ENCODE results near the gene RAD51D.
"Not testable (repeated sequence)": the region's sequence is repeated elsewhere in the genome, so short reads cannot be mapped to it uniquely, and the experiment has no call there.

The RAD51D gene

GRCh38 chr17:35119370-35120165, at the start of gene RAD51D:
RAD51D (minus strand) TSS chr17:35119860; CDS start chr17:35119613, 247 bp downstream.
- DNase-seq (ENCODE audit: low spot score), result peak; percentile 74

- DNase-seq (ENCODE audit: low spot score), result no peak
Observed at GRCh38 chr17:35167666-35168065, 48.0 kb upstream of the RAD51D start.

DNA sequence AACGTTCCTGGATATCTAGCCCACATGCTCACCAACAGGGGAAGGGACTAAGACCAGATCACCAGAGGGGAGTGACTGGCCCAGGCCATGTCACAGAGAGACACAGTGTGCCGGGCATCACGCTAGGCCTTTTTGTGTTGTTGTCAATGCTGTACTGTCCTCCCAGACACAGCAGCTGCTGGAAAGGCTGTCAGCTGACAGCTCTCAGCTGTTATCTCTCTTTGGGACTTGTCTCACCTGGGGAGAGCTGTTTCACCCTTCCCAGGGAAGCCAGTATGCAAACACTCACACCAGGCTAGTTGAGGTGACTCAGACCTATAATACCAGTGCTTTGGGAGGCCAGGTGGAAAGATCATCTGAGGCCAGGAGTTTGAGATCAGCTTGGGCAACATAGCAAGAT, 47.4 kb upstream of the RAD51D start:
- peak; percentile 68 for DNase-seq (ENCODE audit: low spot score)

DNA sequence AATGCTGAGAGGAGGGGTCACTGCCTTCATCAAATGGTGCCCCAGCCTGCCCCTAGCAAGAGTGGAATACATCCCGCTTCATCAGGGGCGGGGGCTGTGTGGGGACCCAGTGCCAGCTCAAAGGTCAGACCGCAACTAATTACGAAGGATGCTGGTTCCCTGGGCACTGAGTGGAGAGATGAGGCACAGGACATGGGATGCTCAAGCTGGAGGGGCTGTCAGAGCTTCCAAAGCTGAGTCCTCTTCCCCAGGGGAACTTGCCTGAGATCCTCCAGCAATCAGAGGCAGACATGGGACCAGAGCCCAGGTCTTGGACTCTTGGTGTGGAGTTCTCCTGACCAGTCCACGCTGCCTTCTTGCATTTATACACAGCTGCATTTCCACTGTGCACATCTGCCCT, 46.9 kb upstream of the RAD51D start:
- DNase-seq (ENCODE audit: low spot score), result no peak

- DNase-seq (ENCODE audit: low spot score), result no peak
Observed at GRCh38 chr17:35164716-35165115, 45.1 kb upstream of the RAD51D start.

DNA sequence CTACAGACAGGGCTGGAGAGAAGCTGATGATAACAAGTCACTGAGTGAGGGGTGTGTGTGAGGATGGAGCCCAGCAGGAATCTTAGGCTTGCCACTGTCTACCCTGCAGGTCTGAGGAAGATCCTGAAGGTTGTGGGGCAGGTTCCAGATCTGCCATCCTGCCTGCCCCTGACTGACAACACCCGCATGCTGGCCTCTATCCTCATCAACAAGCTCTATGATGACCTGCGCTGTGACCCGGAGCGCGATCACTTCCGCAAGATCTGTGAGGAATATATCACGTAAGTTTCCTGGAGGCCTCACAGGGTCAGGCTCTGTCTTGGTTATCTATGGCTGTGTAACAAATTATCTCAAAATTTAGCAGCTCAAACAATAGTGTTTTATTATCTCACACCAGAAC, 44.2 kb upstream of the RAD51D start:
- no peak for DNase-seq (ENCODE audit: low spot score)

GRCh38 chr17:35162755-35163154, 43.1 kb upstream of the RAD51D start:
- DNase-seq (ENCODE audit: low spot score), result no peak

- no peak for DNase-seq (ENCODE audit: low spot score)
Observed at GRCh38 chr17:35161281-35161761, 41.7 kb upstream of the RAD51D start.

DNA sequence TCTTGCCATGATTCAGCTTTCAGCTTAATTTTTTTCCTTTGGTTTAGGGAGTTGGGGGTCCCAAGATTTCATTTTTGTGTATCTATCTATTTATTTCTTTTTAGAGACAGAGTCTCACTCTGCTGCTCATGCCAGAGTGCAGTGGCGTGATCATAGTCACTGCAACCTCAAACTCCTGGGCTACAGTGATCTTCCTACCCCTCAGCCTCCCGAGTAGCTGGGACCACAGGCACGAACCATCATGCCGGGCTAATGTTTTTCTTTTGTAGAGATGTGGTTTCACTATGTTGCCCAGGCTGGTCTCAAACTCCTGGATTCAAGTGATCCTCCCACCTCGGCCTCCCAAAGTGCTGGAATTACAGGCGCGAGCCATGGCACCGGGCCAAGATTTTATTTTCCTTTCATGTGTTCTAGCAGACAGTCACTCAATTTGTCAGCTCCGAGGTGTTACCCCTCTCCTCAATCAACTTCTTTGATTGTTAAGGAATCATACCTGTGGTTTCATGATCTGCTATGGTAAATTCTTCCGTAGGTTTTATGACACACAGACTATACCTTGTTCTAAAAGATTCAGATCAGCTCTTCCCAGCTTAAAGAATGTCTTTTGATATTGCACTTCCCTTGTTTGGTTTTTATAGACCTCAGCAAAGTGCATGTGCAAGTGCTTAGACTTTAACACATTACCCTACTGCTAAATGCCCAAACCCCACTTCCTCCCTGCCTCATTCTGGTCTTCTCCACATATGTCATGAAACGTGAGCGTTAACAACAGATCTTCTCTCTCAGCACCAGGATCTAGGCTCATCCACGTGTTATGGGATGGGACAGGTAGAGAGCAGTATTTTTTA, 40.9 kb upstream of the RAD51D start:
- no peak for DNase-seq (ENCODE audit: low spot score)

GRCh38 chr17:35159940-35160339, 40.3 kb upstream of the RAD51D start:
- DNase-seq (ENCODE audit: low spot score), result no peak

DNA sequence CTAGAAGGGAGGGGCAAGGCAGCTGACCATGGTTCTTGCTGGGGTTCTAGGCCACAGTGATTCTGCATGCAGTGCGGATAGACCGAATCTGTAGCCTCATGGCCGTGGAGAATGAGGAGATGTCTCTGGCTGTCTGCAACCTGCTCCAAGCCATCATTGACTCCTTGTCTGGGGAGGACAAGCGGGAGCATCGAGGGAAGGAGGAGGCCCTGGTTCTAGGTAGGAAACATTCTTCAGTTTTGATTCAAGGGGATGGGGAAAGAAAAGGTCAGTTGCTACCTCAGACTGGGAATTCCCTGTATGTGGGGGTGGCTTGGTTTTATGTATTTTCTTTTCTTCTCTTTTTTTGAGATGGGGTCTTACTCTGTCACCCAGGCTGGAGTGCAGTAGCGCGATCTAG, 35.6 kb upstream of the RAD51D start:
- no peak for DNase-seq (ENCODE audit: low spot score)

GRCh38 chr17:35154196-35155165, 34.8 kb upstream of the RAD51D start:
- no peak for DNase-seq (ENCODE audit: low spot score)

DNA sequence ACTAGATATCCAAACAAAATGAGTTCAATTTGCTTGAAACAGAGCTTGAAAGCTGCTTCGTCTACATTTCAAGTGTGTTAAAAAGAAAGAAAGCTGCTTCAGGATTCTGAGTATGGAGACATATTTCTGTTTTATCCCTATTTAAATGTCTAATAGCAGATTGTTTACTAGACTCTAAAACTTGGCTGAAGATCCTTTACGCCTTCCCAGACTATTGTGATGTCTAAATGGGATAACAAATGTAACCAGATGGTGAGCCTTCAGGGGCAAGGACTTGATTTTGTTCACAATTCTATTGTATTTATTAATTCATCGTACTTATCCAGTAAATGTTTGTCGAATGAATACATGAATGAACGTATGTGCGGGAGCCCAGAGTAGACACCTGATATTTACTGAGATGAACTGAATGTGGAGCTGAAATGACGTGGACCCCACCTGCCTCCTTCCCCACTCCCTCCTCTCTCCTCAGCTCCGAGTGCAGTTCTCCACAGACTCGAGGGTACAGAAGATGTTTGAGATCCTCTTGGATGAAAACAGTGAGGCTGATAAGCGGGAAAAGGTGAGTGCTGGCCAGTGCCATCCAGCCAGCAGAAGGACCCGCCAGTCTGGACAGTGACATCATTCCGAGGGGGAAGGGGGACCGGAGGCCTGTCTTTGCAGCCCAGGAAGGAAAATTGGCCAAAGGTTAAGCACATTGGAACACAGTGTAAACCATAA, 32.9 kb upstream of the RAD51D start:
- peak; percentile 21 for DNase-seq (ENCODE audit: low spot score)

GRCh38 chr17:35151080-35151479, 31.4 kb upstream of the RAD51D start:
- DNase-seq (ENCODE audit: low spot score), result not testable (repeated sequence)

- no peak for DNase-seq (ENCODE audit: low spot score)
Observed at GRCh38 chr17:35149941-35150340, 30.3 kb upstream of the RAD51D start.

DNA sequence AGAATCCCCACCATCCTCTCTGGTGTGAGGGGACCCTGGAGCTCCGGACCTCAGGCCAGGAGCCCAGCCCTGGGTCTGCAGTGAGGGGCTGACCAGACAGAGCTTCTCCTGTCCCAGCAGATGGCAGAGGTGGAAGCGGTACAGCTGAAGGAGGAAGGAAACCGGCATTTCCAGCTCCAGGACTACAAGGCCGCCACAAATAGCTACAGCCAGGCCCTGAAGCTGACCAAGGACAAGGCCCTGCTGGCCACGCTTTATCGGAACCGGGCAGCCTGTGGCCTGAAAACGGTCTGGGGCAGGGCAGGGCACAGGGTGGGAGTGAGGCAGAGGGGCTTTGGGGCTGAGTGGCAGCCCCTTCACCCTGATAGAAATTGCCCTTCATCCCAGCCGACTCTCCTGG, 28.5 kb upstream of the RAD51D start:
- no peak for DNase-seq (ENCODE audit: low spot score)

GRCh38 chr17:35147375-35147905, 27.8 kb upstream of the RAD51D start, which contains the start of gene UNC45B:
UNC45B (plus strand) TSS chr17:35147817; CDS start chr17:35148264, 447 bp downstream.
- no peak for DNase-seq (ENCODE audit: low spot score)

- no peak for DNase-seq (ENCODE audit: low spot score)
Observed at GRCh38 chr17:35146214-35146833, 26.7 kb upstream of the RAD51D start.

GRCh38 chr17:35144840-35145239, 25.2 kb upstream of the RAD51D start:
- no peak for DNase-seq (ENCODE audit: low spot score)

GRCh38 chr17:35142467-35142796, 22.8 kb upstream of the RAD51D start:
- no peak for DNase-seq (ENCODE audit: low spot score)
